ACHN (cell line): ENCODE measurements around the gene ZNF653.
"Not testable (repeated sequence)": the region's sequence is repeated elsewhere in the genome, so short reads cannot be mapped to it uniquely, and the experiment has no call there.

ENCODE experiments used
- DNase-seq: peaks from one replicate; pipeline ENCODE4 v3.0.0-alpha.2; 2015
- in situ Hi-C: cut with HindIII; loops from 2 replicates; pipeline ENCODE4 v1.10.0; 2017; ENCODE audit warnings: low sequenced_read_pairs, low pct_ligation_motif_present, low pct_unique_long_range_greater_than_20kb

ZNF653 gene

GRCh38 chr19:11485245-11485837 is 20.3 kb downstream of the ZNF653 start:
- in situ Hi-C loops = no loop called here
- no peak for DNase-seq

- no peak for DNase-seq
- in situ Hi-C loops = no loop called here
These were observed 22.1 kb downstream of the ZNF653 start for GRCh38 chr19:11483366-11484111.

- in situ Hi-C loops = no loop called here
- DNase-seq = peak; percentile 75
These were observed 23.1 kb downstream of the ZNF653 start for GRCh38 chr19:11482384-11483050.

- peak; percentile 86 for DNase-seq
These were observed 23.9 kb downstream of the ZNF653 start for GRCh38 chr19:11481534-11482383.

GRCh38 chr19:11480715-11481533 is 24.7 kb downstream of the ZNF653 start, which contains the start of gene ELAVL3:
ELAVL3 (minus strand) TSS chr19:11481046; CDS start chr19:11480608, 438 bp downstream.
- in situ Hi-C loops = no loop called here
- DNase-seq = no peak

More at GRCh38 chr19:11481534-11482383, 23.9 kb downstream of the ZNF653 start:
- in situ Hi-C loops = no loop called here

- in situ Hi-C loops = no loop called here
- DNase-seq = no peak
These were observed 25.5 kb downstream of the ZNF653 start for GRCh38 chr19:11479898-11480714.

- in situ Hi-C loops = no loop called here
- DNase-seq = no peak
These were observed 26.3 kb downstream of the ZNF653 start for GRCh38 chr19:11479090-11479897.

- no peak for DNase-seq
- in situ Hi-C loops = no loop called here
These were observed 27.2 kb downstream of the ZNF653 start for GRCh38 chr19:11478167-11479089.

- peak; percentile 20 for DNase-seq
- in situ Hi-C loops = no loop called here
These were observed 29.8 kb downstream of the ZNF653 start for GRCh38 chr19:11475861-11476260.

GRCh38 chr19:11475343-11475742 is 30.3 kb downstream of the ZNF653 start:
- DNase-seq, in situ Hi-C loops: not testable (repeated sequence)

GRCh38 chr19:11473725-11474124 is 31.9 kb downstream of the ZNF653 start:
- DNase-seq = no peak
- in situ Hi-C loops = no loop called here

- in situ Hi-C loops, DNase-seq: not testable (repeated sequence)
These were observed 37.3 kb downstream of the ZNF653 start for GRCh38 chr19:11468266-11468845.

- DNase-seq = no peak
- in situ Hi-C loops = no loop called here
These were observed 40.0 kb downstream of the ZNF653 start for GRCh38 chr19:11465600-11465999.

- DNase-seq = no peak
- in situ Hi-C loops = no loop called here
These were observed 41.0 kb downstream of the ZNF653 start for GRCh38 chr19:11464333-11465265.
